Suprapubic skin (tissue), 4 donors: Measurements from ENCODE around the gene EPHA6. TPM values are rescaled to one million over a fixed set of nuclear protein-coding genes. Genes with fewer than 3 reads are reported as not detected.

Source experiments
- DNase-seq, 2 donors: peaks; one replicate each; pipeline ENCODE4 v3.0.0-alpha.2; 2019; ENCODE audit warnings: low spot score in 2 of 2
- H3K27ac ChIP-seq: fragments of 200-600 bp; sonication (generic); one replicate; pipeline ENCODE4 v1.5.1; 2019
- H3K27me3 ChIP-seq: fragments of 200-600 bp; sonication (generic); one replicate; pipeline ENCODE4 v1.5.1; 2019
- H3K36me3 ChIP-seq: fragments of 200-600 bp; sonication (generic); one replicate; pipeline ENCODE4 v1.5.1; 2019
- H3K4me1 ChIP-seq: fragments of 200-600 bp; sonication (generic); one replicate; pipeline ENCODE4 v1.5.1; 2019
- H3K4me3 ChIP-seq: fragments of 200-600 bp; sonication (generic); one replicate; pipeline ENCODE4 v1.5.1; 2019; ENCODE audit warnings: mild to moderate bottlenecking
- H3K9me3 ChIP-seq: fragments of 200-600 bp; sonication (generic); one replicate; pipeline ENCODE4 v1.5.1; 2019
- CTCF ChIP-seq, 2 donors: fragments of 200-600 bp in 1 of 2; fragments of 450-650 bp in 1 of 2; sonication (generic) in 1 of 2; IDR thresholded peaks; one replicate each; pipeline ENCODE4 v1.5.1; 2016 to 2019; ENCODE audit warnings: antibody characterized with exemption in 2 of 2, mild to moderate bottlenecking in 1 of 2, moderate library complexity in 1 of 2
- EP300 ChIP-seq: sonication (generic); formaldehyde crosslinking; IDR thresholded peaks from one replicate; pipeline ENCODE4 v1.6.1; 2017; ENCODE audit warnings: antibody characterized with exemption
- POLR2A ChIP-seq, 2 donors: fragments of 450-650 bp; IDR thresholded peaks; one replicate each; pipeline ENCODE4 v1.6.1; 2017; ENCODE audit warnings: antibody characterized with exemption in 2 of 2, mild to moderate bottlenecking in 2 of 2, moderate library complexity in 2 of 2
- POLR2AphosphoS5 ChIP-seq, 3 donors: sonication (generic); formaldehyde crosslinking; IDR thresholded peaks; one replicate each; pipeline ENCODE4 v1.6.1; 2017; ENCODE audit warnings: antibody characterized with exemption in 3 of 3
- WGBS: methylation state at CpG from one replicate; pipeline ENCODE4 v1.1.5; 2018; 5-methylcytosine and 5-hydroxymethylcytosine counted together
- total RNA-seq, 4 donors: library from RNA; depleted of rRNA; stranded (reverse); fragments of >200 nt; gene quantifications; one replicate each; pipeline ENCODE4 v1.1.0, GENCODE V29; 2016

EPHA6 gene
- total RNA-seq, 4 donors from 2014 or later: not detected

- WGBS: 73% methylated on average over 2 of the region's 2 CpGs
- Histone ChIP-seq H3K27me3 (no peaks in the 10 kb centered on the region), H3K4me1 (no peaks in the 10 kb centered on the region), H3K36me3 (no peaks in the 10 kb centered on the region), H3K9me3 (no peaks in the 10 kb centered on the region), H3K27ac (no peak overlapping the region), H3K4me3 (no peak overlapping the region)
- DNase-seq: no peak
- TF ChIP-seq POLR2AphosphoS5 (IDR thresholded peaks at IDR 0.05) (no peak), POLR2A (IDR thresholded peaks at IDR 0.05) (no peak), CTCF (IDR thresholded peaks at IDR 0.05) (no peak), EP300 (no peak)
Observed at GRCh38 chr3:97245201-97245910, 431.0 kb downstream of the EPHA6 start.

- H3K4me1 ChIP-seq: no peaks in the 10 kb centered on the region
- 76% methylated on average over 2 of the region's 2 CpGs for WGBS
- H3K27me3 ChIP-seq: no peaks in the 10 kb centered on the region
- H3K9me3 ChIP-seq: no peaks in the 10 kb centered on the region
- TF ChIP-seq CTCF (IDR thresholded peaks at IDR 0.05) (no peak), POLR2AphosphoS5 (IDR thresholded peaks at IDR 0.05) (no peak), EP300 (no peak), POLR2A (IDR thresholded peaks at IDR 0.05) (no peak)
- H3K36me3 ChIP-seq: no peaks in the 10 kb centered on the region
- no peak overlapping the region for H3K4me3 ChIP-seq
- no peak overlapping the region for H3K27ac ChIP-seq
- DNase-seq: no peak
Observed at GRCh38 chr3:97256060-97256459, 441.7 kb downstream of the EPHA6 start.

GRCh38 chr3:97257942-97258697 is 443.7 kb downstream of the EPHA6 start:
- no peaks in the 10 kb centered on the region for H3K4me1 ChIP-seq
- 84% methylated on average over 1 of the region's 1 CpG for WGBS
- DNase-seq: no peak
- H3K27me3 ChIP-seq: no peaks in the 10 kb centered on the region
- no peak overlapping the region for H3K27ac ChIP-seq
- H3K9me3 ChIP-seq: no peaks in the 10 kb centered on the region
- no peak overlapping the region for H3K4me3 ChIP-seq
- H3K36me3 ChIP-seq: no peaks in the 10 kb centered on the region
- no peak for TF ChIP-seq CTCF (IDR thresholded peaks at IDR 0.05)
- TF ChIP-seq POLR2A (IDR thresholded peaks at IDR 0.05): no peak
- no peak for TF ChIP-seq POLR2AphosphoS5 (IDR thresholded peaks at IDR 0.05)
- no peak for TF ChIP-seq EP300

GRCh38 chr3:97259263-97259662 is 444.9 kb downstream of the EPHA6 start:
- Histone ChIP-seq H3K9me3 (no peaks in the 10 kb centered on the region), H3K36me3 (no peaks in the 10 kb centered on the region), H3K27me3 (no peaks in the 10 kb centered on the region), H3K27ac (no peak overlapping the region), H3K4me3 (no peak overlapping the region), H3K4me1 (no peaks in the 10 kb centered on the region)
- DNase-seq: no peak
- TF ChIP-seq CTCF (IDR thresholded peaks at IDR 0.05) (no peak), POLR2A (IDR thresholded peaks at IDR 0.05) (no peak), EP300 (no peak), POLR2AphosphoS5 (IDR thresholded peaks at IDR 0.05) (no peak)
- 76% methylated on average over 1 of the region's 1 CpG for WGBS

- WGBS: 98% methylated on average over 6 of the region's 8 CpGs
- TF ChIP-seq POLR2AphosphoS5 (IDR thresholded peaks at IDR 0.05) (no peak), CTCF (IDR thresholded peaks at IDR 0.05) (no peak), EP300 (no peak), POLR2A (IDR thresholded peaks at IDR 0.05) (no peak)
Observed at GRCh38 chr3:97264180-97264579, 449.8 kb downstream of the EPHA6 start.

More at GRCh38 chr3:97264180-97264579, 449.8 kb downstream of the EPHA6 start:
- no peak overlapping the region for H3K4me3 ChIP-seq
- H3K4me1 ChIP-seq: no peaks in the 10 kb centered on the region
- no peak overlapping the region for H3K27ac ChIP-seq
- no peaks in the 10 kb centered on the region for H3K36me3 ChIP-seq
- H3K27me3 ChIP-seq: no peaks in the 10 kb centered on the region
- DNase-seq: no peak
- no peaks in the 10 kb centered on the region for H3K9me3 ChIP-seq
